Measurements from ENCODE around the gene ACSM2A.
"Not testable (repeated sequence)": the region's sequence is repeated elsewhere in the genome, so short reads cannot be mapped to it uniquely, and the experiment has no call there.

Gene ACSM2A

DNA sequence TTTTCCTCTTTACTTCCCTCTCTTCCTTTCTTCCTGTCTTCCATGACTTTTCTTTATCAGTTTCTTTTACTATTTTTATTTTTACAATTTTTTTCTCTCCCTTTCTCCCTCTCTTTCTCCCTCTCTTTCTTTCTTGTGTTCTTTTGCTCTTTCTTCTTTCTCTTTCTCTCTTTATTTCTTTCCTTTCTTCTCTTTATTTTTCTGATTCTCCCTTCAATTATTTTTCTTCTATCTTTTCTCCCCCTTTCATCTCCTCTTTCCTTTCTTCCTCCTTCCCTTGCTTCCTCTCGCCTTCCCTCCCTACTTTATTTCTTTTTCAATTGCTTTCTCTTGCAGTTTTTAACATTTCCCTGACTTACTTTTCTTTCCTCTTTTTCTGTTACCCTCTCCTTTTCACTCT is 85.3 kb downstream of the ACSM2A start:
- FAIRE-seq; DNase-seq (ENCODE audit: insufficient read length, low spot score): not testable (repeated sequence)

All from HTR-8/SVneo (cell line).